Neutrophil (primary cell): ENCODE measurements around the gene IL17A.
"Not testable (repeated sequence)": the region's sequence is repeated elsewhere in the genome, so short reads cannot be mapped to it uniquely, and the experiment has no call there.

Experiments used
- H3K27ac ChIP-seq: fragments of 200-600 bp; sonication (generic); 2 replicates; pipeline ENCODE4 v1.5.1; 2016; ENCODE audit warnings: mild to moderate bottlenecking, moderate library complexity
- H3K27me3 ChIP-seq: fragments of 200-600 bp; sonication (generic); 2 replicates; pipeline ENCODE4 v1.6.0; 2016; ENCODE audit warnings: mild to moderate bottlenecking
- H3K36me3 ChIP-seq: fragments of 200-600 bp; sonication (generic); 2 replicates; pipeline ENCODE4 v1.5.1; 2017
- H3K4me1 ChIP-seq, 2 experiments: fragments of 200-600 bp in 1 of 2; sonication (generic) in 1 of 2; 1 replicate in 1 of 2; 2 replicates in 1 of 2; pipeline versions ENCODE4 v1.5.1 to v1.6.1; 2013 to 2016; ENCODE audit warnings: low read depth in 1 of 2, low read length in 1 of 2, mild to moderate bottlenecking in 1 of 2, moderate library complexity in 1 of 2; ENCODE audit not compliant: control insufficient read depth in 1 of 2, insufficient read depth in 1 of 2
- H3K4me3 ChIP-seq, 2 experiments: fragments of 200-600 bp in 1 of 2; sonication (generic) in 1 of 2; 1 replicate in 1 of 2; 2 replicates in 1 of 2; pipeline ENCODE4 v1.5.1; 2013 to 2016; ENCODE audit warnings: low read depth in 1 of 2, low read length in 1 of 2, mild to moderate bottlenecking in 1 of 2, moderate library complexity in 1 of 2
- H3K9me3 ChIP-seq: fragments of 200-600 bp; sonication (generic); 2 replicates; pipeline ENCODE4 v1.5.1; 2016
- TF ChIP-seq, protein P1 (sequence below): fragments of 200-600 bp; sonication (generic); IDR thresholded peaks from 2 replicates; pipeline ENCODE4 v1.5.1; 2016; ENCODE audit warnings: antibody characterized with exemption

Gene IL17A

DNA sequence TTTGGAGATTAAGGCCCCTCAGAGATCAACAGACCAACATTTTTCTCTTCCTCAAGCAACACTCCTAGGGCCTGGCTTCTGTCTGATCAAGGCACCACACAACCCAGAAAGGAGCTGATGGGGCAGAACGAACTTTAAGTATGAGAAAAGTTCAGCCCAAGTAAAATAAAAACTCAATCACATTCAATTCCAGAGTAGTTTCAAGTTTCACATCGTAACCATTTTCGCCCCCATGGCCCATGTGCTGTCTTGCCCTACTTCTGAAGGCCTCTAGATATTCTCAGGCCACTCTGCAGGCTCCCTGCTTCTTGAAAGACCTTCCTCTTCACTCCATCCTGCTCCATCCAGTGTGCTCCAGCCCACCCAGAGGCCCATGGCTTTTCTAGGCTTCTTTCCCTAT is 4.2 kb downstream of the IL17A start:
- no peaks in the 10 kb centered on the region for H3K36me3 ChIP-seq
- no peaks in the 10 kb centered on the region for H3K27me3 ChIP-seq
- H3K4me3 ChIP-seq, result no peak overlapping the region
- H3K4me1 ChIP-seq, result no peaks in the 10 kb centered on the region
- TF ChIP-seq, protein P1, sequence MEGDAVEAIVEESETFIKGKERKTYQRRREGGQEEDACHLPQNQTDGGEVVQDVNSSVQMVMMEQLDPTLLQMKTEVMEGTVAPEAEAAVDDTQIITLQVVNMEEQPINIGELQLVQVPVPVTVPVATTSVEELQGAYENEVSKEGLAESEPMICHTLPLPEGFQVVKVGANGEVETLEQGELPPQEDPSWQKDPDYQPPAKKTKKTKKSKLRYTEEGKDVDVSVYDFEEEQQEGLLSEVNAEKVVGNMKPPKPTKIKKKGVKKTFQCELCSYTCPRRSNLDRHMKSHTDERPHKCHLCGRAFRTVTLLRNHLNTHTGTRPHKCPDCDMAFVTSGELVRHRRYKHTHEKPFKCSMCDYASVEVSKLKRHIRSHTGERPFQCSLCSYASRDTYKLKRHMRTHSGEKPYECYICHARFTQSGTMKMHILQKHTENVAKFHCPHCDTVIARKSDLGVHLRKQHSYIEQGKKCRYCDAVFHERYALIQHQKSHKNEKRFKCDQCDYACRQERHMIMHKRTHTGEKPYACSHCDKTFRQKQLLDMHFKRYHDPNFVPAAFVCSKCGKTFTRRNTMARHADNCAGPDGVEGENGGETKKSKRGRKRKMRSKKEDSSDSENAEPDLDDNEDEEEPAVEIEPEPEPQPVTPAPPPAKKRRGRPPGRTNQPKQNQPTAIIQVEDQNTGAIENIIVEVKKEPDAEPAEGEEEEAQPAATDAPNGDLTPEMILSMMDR, result no peak
- no peaks in the 10 kb centered on the region for H3K9me3 ChIP-seq
- no peak overlapping the region for H3K27ac ChIP-seq

DNA sequence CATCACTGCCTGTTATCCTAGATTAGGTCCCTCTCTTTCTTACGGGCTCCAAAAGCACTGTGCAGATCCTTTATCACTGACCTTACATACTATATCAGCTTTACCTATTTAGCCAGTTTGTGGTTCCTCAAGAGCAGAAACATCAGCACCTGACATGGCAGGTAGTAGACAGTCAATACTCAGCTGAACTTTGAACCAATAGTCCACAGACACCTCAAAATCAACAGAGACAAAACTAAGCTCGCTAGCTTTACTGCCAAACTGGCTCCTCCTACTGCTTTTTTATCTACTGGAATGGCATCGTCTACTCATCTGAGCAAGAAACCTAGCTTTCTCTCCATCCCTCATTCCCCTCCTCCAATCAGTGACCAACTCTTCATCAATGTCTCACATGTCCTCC is 5.6 kb downstream of the IL17A start:
- Histone ChIP-seq H3K27me3 (no peaks in the 10 kb centered on the region), H3K9me3 (no peaks in the 10 kb centered on the region), H3K27ac (no peak overlapping the region), H3K36me3 (no peaks in the 10 kb centered on the region), H3K4me1 (no peaks in the 10 kb centered on the region), H3K4me3 (no peak overlapping the region)
- TF ChIP-seq, protein P1, result no peak

DNA sequence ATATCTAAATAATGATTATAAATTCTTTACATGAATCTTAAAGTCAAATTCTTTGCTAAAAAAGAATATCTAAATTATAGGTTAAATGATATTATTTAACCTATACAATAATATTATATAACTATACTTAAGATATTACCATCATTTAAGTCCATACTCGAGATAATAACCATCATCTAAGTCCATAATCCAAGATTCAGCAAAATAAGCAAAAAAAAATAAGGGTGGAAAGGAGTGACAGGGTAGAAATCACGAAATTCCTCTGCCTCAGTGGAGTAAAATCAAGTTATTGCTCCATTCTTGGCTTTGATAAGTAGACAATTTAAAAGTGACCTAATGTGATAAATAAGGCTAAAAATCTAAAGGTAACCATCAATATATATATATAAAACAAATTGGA is 9.7 kb downstream of the IL17A start:
- no peak overlapping the region for H3K4me3 ChIP-seq
- TF ChIP-seq, protein P1, result no peak
- no peaks in the 10 kb centered on the region for H3K9me3 ChIP-seq
- no peaks in the 10 kb centered on the region for H3K36me3 ChIP-seq
- H3K4me1 ChIP-seq, result no peaks in the 10 kb centered on the region
- H3K27ac ChIP-seq, result no peak overlapping the region
- no peaks in the 10 kb centered on the region for H3K27me3 ChIP-seq

- H3K4me3 ChIP-seq, H3K9me3 ChIP-seq, H3K27me3 ChIP-seq, H3K27ac ChIP-seq, H3K36me3 ChIP-seq, H3K4me1 ChIP-seq: not testable (repeated sequence)
These were observed 13.9 kb downstream of the IL17A start for GRCh38 chr6:52200088-52200487.

DNA sequence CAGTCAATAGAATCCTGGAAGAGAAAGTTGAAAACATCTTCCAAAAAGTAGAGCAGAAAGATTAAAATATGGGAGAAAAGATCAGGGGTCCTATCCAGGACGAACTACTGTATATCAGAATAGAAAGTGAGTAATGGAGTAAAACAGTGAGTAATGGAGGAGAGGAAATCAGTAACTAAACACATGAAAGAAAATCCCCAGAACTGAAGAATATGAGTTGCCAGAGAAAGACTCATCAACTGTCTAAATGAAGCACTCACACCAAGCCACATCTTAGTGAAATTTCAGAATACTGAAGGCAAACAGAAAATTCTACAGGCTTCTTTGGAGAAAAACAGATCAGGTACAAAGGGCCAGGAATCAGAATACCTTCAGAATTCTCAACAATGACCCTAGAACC is 14.9 kb downstream of the IL17A start:
- TF ChIP-seq, protein P1, result no peak
- Histone ChIP-seq H3K4me1 (no peaks in the 10 kb centered on the region), H3K27ac (no peak overlapping the region), H3K27me3 (no peaks in the 10 kb centered on the region), H3K9me3 (no peaks in the 10 kb centered on the region), H3K36me3 (no peaks in the 10 kb centered on the region), H3K4me3 (no peak overlapping the region)

GRCh38 chr6:52201493-52201892 is 15.3 kb downstream of the IL17A start:
- Histone ChIP-seq H3K27ac (no peak overlapping the region), H3K4me1 (no peaks in the 10 kb centered on the region), H3K27me3 (no peaks in the 10 kb centered on the region), H3K4me3 (no peak overlapping the region), H3K9me3 (no peaks in the 10 kb centered on the region), H3K36me3 (no peaks in the 10 kb centered on the region)
- TF ChIP-seq, protein P1, result no peak
